GM18907 (cell line): Measurements from ENCODE around the gene BACE2.
"Not testable (repeated sequence)": the region's sequence is repeated elsewhere in the genome, so short reads cannot be mapped to it uniquely, and the experiment has no call there.

Experiments
- ATAC-seq: cut with Tn5 transposase; IDR thresholded peaks from one replicate; pipeline ENCODE4 v1.9.1; 2021; ENCODE audit warnings: mild to moderate bottlenecking, moderate library complexity; ENCODE audit not compliant: unreplicated experiment

BACE2 gene

GRCh38 chr21:41182547-41182946 is 14.6 kb downstream of the BACE2 start:
- no peak for ATAC-seq

- no peak for ATAC-seq
These were observed 15.6 kb downstream of the BACE2 start for GRCh38 chr21:41183575-41183974.

GRCh38 chr21:41185802-41186201 is 17.8 kb downstream of the BACE2 start:
- no peak for ATAC-seq

DNA sequence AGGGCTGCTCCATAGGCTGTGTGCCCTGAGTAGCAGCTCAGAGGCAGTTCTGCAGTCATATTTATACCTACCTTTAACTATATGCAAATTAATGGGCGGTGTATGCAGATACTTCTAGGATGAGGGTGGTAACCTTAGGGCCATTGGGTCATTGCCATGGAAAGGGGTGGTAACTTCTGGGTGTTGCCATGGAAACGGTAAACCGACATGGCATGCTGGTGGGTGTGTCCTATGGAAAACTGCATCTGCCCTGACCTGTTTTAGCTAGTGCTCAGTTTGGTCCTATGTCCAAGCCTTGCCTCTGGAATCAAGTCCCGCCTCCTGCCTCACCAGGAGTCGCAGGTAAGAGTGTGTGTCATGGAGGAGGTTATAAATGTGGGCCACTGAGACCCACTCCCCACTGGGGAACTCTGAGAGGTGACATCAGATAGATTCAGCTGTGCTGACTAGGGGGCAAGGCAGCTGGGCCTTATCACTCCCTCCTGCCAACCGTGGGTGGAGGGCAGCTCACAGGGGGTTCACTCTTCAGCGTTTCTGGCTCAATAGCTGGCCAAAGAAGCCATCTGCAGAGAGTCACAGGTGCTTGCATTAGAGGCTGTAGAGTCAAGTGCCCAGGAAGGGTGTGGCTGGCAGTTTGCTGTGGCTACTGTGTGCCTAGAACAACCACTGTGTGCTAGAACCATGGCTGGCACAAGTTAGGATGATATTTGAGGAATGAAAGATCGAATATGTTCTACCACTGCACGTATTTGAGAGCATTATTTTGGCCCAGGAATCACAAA is 19.0 kb downstream of the BACE2 start:
- ATAC-seq, result no peak

DNA sequence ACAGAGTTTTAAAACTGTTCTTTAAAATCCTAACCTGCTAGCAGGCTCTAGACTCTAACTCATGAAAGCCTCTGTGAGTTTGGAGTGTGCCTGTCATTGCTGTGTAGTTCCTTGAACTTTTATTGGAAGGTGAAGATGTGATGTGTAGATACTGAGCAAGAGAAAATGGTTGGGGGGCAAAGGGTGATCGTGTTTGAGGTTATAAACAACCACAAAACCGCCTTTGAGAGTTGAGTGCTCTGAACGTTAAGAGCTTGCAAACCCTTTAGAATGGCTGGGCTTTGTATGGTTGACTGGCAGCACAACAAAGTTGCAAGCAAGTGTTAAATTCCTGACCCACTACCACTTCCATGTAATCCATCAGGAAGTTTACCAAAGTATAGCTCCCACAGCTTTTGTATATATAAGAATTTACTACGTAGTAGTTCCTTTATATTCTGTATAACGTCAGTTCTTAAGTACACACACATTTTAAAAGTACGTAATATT is 19.6 kb downstream of the BACE2 start:
- no peak for ATAC-seq

- no peak for ATAC-seq
These were observed 20.7 kb downstream of the BACE2 start for GRCh38 chr21:41188486-41189149.

DNA sequence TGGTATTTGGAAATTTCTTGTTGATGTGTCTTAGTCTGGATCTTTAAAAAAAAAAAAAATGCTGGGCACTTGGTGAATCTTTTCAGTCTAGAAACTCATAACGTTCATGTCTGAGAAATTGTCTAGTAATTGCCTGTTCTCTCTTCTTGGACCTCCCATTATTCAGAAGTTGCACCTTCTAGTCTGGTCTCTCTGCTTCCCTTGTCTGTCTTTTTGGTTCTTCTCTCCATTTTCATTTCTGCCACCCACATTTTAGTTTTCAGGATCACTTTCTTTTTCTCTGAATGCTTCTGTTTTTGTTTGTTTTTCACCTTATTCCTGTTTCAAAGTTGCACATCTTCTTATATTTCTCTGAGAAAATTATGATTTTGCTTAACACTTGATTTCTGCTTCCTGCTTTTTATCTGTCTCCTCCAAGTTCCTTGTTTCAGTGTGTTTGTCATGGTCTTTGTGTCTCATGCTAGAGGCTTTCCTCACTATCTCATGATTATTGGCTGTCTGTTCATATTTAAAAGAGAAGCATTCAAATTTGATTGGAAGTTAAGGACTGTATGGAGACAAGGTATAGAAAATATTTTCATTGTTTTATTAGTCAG is 21.3 kb downstream of the BACE2 start:
- ATAC-seq, result no peak

DNA sequence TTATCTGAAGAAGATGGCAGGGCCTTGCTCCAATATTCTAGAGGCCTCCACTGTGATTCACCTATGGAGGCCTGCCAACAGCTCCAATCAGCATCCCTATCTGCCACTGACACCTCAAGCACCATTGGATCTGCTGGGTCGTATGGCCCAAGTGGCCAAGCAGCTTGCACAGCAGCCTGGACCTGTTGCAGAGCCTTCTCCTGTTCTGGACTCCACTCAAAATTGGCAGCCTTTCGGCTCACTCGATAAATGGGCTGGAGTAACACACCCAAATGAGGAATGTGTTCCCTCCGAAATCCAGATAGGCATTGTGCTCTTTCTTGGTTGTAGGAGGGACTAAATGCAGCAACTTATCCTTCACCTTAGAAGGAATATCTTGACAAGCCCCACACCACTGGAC is 24.6 kb downstream of the BACE2 start:
- ATAC-seq, result not testable (repeated sequence)

DNA sequence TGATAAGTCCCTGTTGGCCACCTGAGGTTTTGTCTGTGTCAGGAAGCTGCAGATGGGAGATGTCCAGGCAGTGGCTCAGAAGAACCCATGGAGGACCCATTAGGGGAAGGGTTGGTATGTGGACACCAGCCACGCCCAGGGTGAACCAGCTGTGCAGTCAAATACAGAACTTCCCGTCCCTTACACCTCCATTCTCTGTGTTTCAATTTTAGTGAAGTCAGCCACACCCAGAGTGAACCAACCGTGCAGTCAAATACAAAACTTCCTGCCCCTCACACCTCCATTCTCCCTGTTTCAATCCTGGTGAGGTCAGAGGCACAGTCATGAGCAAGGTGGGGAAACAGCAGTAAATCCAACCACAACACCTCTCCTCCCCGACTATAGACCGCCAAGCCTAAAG is 27.4 kb downstream of the BACE2 start:
- no peak for ATAC-seq

- ATAC-seq, result no peak
These were observed 29.0 kb downstream of the BACE2 start for GRCh38 chr21:41196993-41197392.

DNA sequence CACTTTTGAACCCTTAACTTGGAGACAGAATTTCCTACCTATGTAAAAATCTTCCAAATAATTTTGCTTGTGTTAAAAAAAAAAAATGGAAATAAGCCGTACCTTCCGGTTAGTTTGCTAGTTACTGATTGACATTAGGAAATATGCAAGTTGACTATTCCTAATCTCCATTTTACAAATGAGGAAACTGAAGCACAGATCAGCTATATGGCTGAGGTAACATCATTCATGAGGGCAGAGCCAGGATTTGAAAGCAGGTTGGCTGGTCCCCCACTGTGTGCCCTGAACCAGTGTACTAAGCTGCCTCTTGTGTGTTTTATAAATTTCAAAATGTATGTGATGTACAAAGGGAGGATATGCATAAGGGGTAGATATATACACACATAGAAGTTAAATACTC is 29.6 kb downstream of the BACE2 start:
- ATAC-seq, result no peak

GRCh38 chr21:41198647-41199046 is 30.7 kb downstream of the BACE2 start:
- ATAC-seq, result not testable (repeated sequence)

GRCh38 chr21:41199123-41199522 is 31.2 kb downstream of the BACE2 start:
- no peak for ATAC-seq

- ATAC-seq, result no peak
These were observed 31.6 kb downstream of the BACE2 start for GRCh38 chr21:41199588-41199987.

DNA sequence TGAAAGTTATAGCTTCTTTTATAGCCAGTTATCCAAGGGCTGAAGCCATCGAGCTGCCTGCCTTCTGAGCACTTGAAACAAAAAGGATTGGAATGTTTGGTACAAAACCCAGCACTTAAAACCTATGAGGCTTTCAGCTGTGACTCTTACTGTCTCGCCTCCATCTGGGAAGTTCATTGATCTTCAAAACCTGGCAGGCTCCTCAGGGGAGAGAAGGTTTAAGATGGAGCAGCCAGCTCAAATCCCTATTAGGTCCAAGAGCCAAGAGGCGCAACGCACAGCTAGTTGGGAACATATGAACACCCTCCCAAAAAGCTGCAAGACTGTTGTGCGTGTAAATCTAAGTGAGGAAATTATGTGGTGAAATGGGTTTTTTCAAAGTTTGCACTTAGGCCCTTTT is 33.4 kb downstream of the BACE2 start:
- no peak for ATAC-seq

GRCh38 chr21:41204736-41205135 is 36.8 kb downstream of the BACE2 start:
- no peak for ATAC-seq

GRCh38 chr21:41207401-41208375 is 39.7 kb downstream of the BACE2 start:
- no peak for ATAC-seq

- no peak for ATAC-seq
These were observed 40.4 kb downstream of the BACE2 start for GRCh38 chr21:41208376-41208763.

DNA sequence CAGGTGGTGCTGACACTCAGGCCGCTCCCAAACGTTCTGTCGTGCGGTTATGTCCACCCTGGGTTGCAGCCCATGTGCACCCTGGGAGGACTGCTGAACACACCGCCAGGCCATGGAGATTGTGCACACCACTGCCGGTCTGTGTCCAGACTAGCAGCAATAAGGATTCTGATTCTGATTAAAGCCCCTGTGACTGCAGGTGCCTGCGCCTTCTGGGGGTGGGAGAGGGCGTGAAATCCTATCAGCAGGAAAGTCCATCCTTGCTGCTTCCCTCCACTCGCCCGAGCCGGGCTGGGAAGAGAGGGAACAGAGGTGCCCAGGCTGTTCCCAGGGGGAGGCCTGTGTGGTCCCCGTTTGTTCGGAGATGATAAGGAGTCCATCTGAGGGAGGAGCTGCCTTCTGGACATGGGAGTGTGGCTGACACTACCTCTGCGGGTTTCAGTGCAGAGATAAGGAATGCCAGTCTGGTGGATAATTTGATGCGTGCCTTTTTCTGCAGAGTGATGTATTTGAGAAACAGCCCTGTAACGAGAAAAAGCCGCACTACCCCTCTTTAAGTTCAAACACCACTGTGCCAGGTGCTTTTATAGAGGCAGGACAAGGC is 41.2 kb downstream of the BACE2 start:
- no peak for ATAC-seq

DNA sequence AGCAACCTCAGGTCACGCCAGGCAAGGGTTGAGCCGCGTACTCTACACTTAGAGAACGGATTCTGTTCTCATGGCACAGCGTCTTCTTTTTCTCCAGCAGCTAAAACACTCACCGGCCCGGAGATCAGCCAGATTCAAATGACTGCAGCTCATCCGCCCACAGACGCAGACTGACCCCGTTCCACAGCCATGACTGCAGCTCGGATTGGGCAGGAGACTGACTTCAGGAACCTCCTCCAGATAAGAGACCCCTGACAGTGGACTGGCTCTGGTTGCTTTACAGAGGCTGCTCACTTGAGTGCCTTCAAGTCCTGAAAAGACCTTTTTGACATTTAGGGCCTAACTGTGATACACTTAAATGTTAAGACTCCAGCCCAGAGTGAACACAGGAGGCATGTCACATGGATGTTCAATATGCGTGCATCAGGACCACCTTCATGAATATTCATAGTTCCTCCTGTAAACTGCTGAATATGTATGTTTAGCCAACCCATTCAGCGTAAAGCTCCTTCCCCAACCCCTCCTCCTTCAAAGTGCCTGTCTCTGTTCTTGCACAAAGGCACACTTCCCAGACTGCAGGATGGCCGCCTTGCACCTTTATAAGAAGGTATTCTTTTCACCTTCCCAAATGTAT is 42.6 kb downstream of the BACE2 start:
- no peak for ATAC-seq
